ENCODE data around the gene TMEM30A.

Gene TMEM30A

DNA sequence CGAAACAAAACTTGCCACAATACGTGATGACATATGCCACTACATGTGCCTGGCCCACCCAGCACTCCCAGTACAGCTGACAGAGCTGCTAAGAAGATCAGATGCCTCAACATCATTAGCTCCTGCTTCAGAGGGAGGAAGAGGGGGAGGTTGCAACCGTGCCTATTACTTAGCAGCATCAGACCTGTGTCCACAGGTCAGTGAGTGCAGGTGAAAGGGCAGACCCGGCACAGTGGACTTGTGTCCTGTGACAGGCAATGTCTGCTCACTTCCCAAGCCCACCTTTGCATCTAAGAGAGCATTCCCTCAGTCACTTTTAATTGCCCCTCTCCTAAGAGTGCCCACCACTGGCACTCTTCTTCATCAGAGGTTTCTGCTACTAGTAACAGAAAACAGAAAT is 69.3 kb downstream of the TMEM30A start:
- DNase-seq (ENCODE audit: low read depth): no peak

DNA sequence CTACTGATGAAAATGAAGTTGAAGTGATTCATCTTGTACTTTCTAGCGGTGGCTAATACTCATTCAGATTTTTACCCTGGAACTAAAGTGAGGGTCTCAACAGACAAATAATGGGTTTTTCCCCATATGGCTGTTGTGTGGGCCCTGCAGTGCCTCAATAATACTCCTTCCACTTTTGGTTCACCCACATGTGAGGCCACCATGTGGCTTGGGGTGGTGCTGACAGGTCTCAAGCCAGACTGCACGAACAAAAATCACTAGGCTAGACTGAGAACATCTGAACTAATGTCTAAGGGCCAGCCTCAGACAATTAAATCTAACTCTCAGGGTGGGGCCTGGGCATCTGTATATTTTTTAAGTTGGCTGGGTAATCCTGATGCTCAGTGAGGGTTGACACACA is 70.9 kb downstream of the TMEM30A start:
- DNase-seq (ENCODE audit: low read depth): no peak

DNA sequence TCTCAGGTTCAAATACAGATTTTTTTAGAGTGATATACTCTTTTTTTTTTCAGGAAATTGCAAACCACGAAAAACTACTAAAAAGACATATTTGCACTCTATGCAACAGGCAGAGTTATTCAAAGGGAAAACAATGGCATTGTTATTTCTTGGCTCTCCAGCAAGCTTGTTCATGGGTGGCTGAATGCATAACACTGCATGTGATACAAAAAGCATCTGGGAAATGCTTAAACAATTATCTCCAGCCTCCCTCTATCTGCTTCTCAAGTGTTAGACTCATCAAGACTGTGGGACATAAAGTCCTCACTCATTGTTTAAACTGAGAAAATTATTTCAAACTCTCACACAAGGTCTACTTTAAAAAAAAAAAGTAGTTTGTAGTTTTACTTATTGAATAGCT is 71.5 kb downstream of the TMEM30A start:
- no peak for DNase-seq (ENCODE audit: low read depth)

GRCh38 chr6:75211920-75212590 is 72.5 kb downstream of the TMEM30A start:
- DNase-seq (ENCODE audit: low read depth): no peak

DNA sequence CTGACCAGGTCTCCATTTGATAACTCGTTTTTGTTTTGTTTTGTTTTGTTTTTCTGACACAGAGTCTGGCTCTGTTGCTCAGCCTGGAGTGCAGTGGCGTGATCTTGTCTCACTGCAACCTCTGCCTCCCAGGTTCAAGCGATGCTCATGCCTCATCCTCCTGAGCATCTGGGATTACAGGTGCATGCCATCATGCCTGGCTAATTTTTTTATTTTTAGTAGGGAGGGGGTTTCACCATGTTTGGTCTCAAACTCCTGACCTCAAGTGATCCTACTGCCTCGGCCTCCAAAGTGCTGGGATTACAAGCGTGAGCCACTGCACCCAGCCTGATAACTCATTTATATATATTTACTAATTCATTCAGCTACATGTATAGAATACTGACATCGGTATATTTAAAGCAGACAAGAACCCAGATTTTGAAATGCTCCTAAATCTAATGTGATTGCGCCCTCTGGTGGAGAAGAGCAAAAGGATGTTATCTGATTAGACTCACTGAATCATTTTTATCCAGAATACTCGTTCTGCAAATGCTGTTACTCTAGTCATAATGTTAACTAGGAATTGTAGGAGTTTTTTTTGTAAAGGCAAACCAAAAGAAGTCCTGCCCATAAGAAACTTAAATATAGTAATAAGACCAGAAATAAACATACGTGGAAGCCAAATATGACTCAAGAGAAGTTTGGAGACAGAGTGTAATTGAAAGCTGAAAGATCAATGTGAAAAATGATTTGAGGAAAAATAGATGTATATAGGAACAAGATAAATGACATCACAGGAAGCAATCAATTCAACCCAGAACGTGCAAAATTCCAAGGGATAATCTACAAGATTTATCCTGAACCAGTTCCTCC is 73.5 kb downstream of the TMEM30A start:
- DNase-seq (ENCODE audit: low read depth): peak; percentile 39

GRCh38 chr6:75209184-75209723 is 75.3 kb downstream of the TMEM30A start:
- DNase-seq (ENCODE audit: low read depth): no peak

- peak; percentile 73 for DNase-seq (ENCODE audit: low read depth)
Observed at GRCh38 chr6:75208298-75209183, 76.1 kb downstream of the TMEM30A start.

DNA sequence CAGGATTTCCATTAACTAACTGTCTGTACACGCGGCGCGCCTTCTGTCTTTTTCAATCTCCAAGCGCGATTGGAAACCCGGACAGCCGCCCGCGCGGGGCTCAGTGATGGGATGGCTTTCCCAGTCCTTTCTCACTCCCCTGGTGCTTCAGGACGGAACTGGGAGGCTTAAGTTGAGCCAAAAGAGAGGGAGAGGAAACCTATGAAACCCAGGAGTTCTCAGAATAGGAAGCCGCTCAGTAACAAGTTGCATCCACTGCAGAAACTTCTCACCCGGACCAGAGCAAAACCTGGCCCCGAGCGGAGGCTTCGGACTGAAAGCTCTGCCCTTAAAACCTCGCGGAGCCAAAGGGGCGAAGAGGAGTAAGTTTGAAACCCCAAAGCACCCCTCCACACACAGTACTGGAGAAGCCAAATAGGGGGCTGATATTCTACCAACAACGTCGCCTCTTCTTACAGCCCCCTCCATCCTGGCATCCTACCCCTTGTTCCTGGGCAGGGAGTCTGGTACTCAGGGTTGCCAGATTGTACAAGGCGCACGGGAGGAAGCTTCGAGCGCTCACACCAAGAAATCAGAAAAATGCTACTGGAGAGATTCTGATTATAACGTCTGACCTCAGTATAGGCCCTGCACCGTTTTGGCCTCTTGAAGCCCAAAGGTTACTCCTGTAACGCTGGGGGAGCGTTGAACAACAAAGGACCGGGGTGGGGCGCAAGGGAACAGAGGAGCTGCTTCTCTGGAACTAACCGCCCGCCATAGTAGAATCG is 77.8 kb downstream of the TMEM30A start:
- no peak for DNase-seq (ENCODE audit: low read depth)

DNA sequence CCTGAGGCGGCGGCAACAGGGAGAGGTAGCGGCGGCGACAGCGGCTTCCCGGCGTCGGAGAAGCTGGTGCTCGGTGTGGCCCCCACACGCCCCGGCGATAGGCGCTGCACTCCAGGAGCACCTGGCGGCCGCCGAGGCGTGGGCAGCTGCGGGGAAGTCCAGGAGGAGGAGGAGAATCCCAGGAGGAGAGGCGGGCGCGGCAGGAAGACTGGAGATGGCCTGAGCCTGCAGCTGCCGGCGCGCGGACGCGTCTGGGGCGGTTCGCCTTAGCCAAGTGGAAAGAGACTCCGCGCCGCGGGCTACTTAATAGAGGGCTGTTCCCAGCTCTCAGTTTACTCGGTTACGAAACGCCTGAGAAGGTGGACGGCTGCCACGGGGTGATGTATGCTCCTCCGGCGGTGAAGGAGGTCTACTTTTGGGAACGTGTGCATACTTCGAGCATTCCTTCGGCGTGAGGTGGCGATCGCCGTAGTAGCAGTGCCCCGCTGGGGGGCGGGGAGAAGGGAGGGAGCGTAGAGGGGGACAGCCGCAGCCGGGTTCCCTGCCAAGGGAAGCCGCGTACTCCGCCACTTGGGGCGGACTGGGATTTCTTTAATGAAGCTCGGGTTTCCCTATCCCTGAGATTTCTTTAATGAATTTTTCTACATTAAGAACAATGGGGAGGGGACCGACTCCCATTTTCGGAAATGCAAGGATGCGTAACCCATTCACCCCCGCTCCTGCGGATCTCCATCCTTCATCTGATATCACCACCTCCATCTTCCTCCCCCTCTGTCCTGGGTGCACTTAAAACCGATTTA is 78.6 kb downstream of the TMEM30A start, which contains the start of gene COL12A1:
COL12A1 (minus strand) TSS at position 278 of the 800 bp plus-strand sequence. CDS start 3,261 bp downstream, outside the sequence.
- no peak for DNase-seq (ENCODE audit: low read depth)

GRCh38 chr6:75204959-75205775 is 79.4 kb downstream of the TMEM30A start:
- DNase-seq (ENCODE audit: low read depth): no peak

- DNase-seq (ENCODE audit: low read depth): no peak
Observed at GRCh38 chr6:75204217-75204958, 80.2 kb downstream of the TMEM30A start.

- no peak for DNase-seq (ENCODE audit: low read depth)
Observed at GRCh38 chr6:75203721-75204120, 80.9 kb downstream of the TMEM30A start.
